ENCODE data around the gene LY86.
A peak's percentile ranks its signal among the peaks of the same experiment; 100 is the strongest.
"Not testable (repeated sequence)": the region's sequence is repeated elsewhere in the genome, so short reads cannot be mapped to it uniquely, and the experiment has no call there.

LY86 gene

DNA sequence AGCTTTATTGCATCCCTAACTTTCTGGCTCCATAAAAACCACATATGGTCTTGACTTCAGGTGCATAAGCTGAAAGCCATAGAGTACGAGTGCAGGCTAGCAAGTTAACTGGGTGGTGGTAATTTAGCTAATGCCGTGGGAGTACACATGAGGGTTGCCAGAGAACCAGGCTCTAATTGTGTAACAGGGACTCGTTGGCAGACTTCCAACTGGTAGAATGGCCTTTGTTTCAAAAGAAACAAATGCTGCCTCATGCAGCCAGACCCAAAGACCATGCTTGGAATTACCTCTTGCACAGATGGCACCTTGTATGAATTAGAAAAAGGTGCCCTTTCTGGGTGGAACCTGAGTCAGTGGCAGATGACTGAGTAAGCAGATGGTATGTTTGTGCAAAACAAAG lies 73.2 kb downstream of the LY86 start:
- Histone ChIP-seq H3K36me3 (ENCODE audit: control insufficient read depth, insufficient read depth, low read length) (no peaks in the 10 kb centered on the region), H3K9me3 (ENCODE audit: control insufficient read depth, insufficient read depth, low read length) (no peaks in the 10 kb centered on the region), H3K4me1 (ENCODE audit: control insufficient read depth, insufficient read depth, low read length) (no peaks in the 10 kb centered on the region), H3K4me3 (ENCODE audit: low read length) (no peak overlapping the region), H3K27me3 (ENCODE audit: control insufficient read depth, insufficient read depth, low read length) (no peaks in the 10 kb centered on the region), H3K27ac (ENCODE audit: low read length) (no peak overlapping the region)
- WGBS (ENCODE audit: insufficient coverage, insufficient read length) = no CpG with 5 or more reads among the region's 3 CpGs
- DNase-seq (ENCODE audit: low read depth, low spot score) = no peak

- DNase-seq (ENCODE audit: low read depth, low spot score) = no peak
- Histone ChIP-seq H3K27me3 (ENCODE audit: control insufficient read depth, insufficient read depth, low read length) (no peaks in the 10 kb centered on the region), H3K4me3 (ENCODE audit: low read length) (no peak overlapping the region), H3K9me3 (ENCODE audit: control insufficient read depth, insufficient read depth, low read length) (no peaks in the 10 kb centered on the region), H3K36me3 (ENCODE audit: control insufficient read depth, insufficient read depth, low read length) (no peaks in the 10 kb centered on the region), H3K4me1 (ENCODE audit: control insufficient read depth, insufficient read depth, low read length) (no peaks in the 10 kb centered on the region), H3K27ac (ENCODE audit: low read length) (no peak overlapping the region)
- WGBS (ENCODE audit: insufficient coverage, insufficient read length) = no CpG with 5 or more reads among the region's 10 CpGs
Observed at GRCh38 chr6:6663421-6664135, 75.1 kb downstream of the LY86 start.

- DNase-seq (ENCODE audit: low read depth, low spot score) = no peak
Observed at GRCh38 chr6:6665555-6666243, 77.2 kb downstream of the LY86 start.

GRCh38 chr6:6670150-6670549 lies 81.6 kb downstream of the LY86 start:
- not testable (repeated sequence) for H3K4me1 ChIP-seq (ENCODE audit: control insufficient read depth, insufficient read depth, low read length); DNase-seq (ENCODE audit: low read depth, low spot score); H3K27ac ChIP-seq (ENCODE audit: low read length); H3K27me3 ChIP-seq (ENCODE audit: control insufficient read depth, insufficient read depth, low read length); H3K4me3 ChIP-seq (ENCODE audit: low read length); H3K36me3 ChIP-seq (ENCODE audit: control insufficient read depth, insufficient read depth, low read length); H3K9me3 ChIP-seq (ENCODE audit: control insufficient read depth, insufficient read depth, low read length)
- WGBS (ENCODE audit: insufficient coverage, insufficient read length) = no CpG with 5 or more reads among the region's 3 CpGs

More at GRCh38 chr6:6665555-6666243, 77.2 kb downstream of the LY86 start:
- Histone ChIP-seq H3K4me1 (ENCODE audit: control insufficient read depth, insufficient read depth, low read length) (no peaks in the 10 kb centered on the region), H3K4me3 (ENCODE audit: low read length) (no peak overlapping the region), H3K9me3 (ENCODE audit: control insufficient read depth, insufficient read depth, low read length) (no peaks in the 10 kb centered on the region), H3K27me3 (ENCODE audit: control insufficient read depth, insufficient read depth, low read length) (no peaks in the 10 kb centered on the region), H3K36me3 (ENCODE audit: control insufficient read depth, insufficient read depth, low read length) (no peaks in the 10 kb centered on the region), H3K27ac (ENCODE audit: low read length) (no peak overlapping the region)
- no CpG with 5 or more reads among the region's 11 CpGs for WGBS (ENCODE audit: insufficient coverage, insufficient read length)

DNA sequence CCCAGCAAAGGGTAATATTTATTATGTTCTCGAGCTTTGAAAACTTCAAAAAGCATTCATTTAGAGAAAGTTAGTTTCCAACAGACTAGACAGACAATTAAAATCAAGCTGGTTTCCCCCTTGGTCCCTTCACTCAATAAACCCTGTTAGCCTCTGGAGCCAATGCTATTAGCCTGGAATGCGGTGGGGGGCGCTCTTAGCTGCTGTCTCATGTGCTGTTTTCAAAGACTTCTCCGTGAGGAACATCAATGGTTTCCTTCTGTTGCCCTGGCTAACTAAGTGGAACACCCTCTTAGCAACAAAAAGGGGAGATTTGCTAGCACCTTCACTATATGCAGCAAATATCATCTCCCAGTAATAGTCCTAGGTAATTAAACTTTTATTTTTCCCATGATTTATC lies 86.4 kb downstream of the LY86 start:
- Histone ChIP-seq H3K4me3 (ENCODE audit: low read length) (no peak overlapping the region), H3K9me3 (ENCODE audit: control insufficient read depth, insufficient read depth, low read length) (no peaks in the 10 kb centered on the region), H3K27me3 (ENCODE audit: control insufficient read depth, insufficient read depth, low read length) (no peaks in the 10 kb centered on the region), H3K27ac (ENCODE audit: low read length) (no peak overlapping the region), H3K36me3 (ENCODE audit: control insufficient read depth, insufficient read depth, low read length) (no peaks in the 10 kb centered on the region), H3K4me1 (ENCODE audit: control insufficient read depth, insufficient read depth, low read length) (peaks cover 7% of the 10 kb centered on the region)
- WGBS (ENCODE audit: insufficient coverage, insufficient read length) = no CpG with 5 or more reads among the region's 4 CpGs
- DNase-seq (ENCODE audit: low read depth, low spot score) = no peak

DNA sequence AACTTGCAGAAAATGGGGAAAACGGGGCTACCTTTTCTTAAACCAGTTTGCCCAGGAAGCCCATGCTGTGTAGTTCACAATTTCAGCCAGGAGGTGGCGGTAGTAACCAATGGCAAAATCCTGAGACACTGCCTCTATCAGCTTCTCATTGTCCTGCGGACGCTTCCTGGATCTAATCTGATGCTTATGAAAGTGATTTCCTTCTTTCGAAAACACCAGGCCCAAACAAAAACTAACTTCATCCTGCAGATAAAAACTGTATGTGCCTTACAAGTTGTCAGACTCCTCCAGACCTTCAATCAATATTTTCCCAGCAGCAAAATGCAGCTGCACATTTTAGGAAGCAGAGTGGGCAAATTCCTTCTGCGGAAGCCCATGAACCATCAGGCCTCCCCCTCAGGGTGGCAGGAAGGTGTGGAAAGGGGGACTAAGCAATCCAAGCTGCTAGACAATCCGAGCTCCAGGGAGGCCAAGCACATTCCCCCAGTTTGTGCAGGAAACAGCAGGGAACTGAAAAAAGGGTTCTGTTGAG lies 88.5 kb downstream of the LY86 start:
- Histone ChIP-seq H3K4me3 (ENCODE audit: low read length) (no peak overlapping the region), H3K9me3 (ENCODE audit: control insufficient read depth, insufficient read depth, low read length) (no peaks in the 10 kb centered on the region), H3K27ac (ENCODE audit: low read length) (no peak overlapping the region), H3K36me3 (ENCODE audit: control insufficient read depth, insufficient read depth, low read length) (no peaks in the 10 kb centered on the region), H3K4me1 (ENCODE audit: control insufficient read depth, insufficient read depth, low read length) (peaks cover 7% of the 10 kb centered on the region), H3K27me3 (ENCODE audit: control insufficient read depth, insufficient read depth, low read length) (no peaks in the 10 kb centered on the region)
- WGBS (ENCODE audit: insufficient coverage, insufficient read length) = no CpG with 5 or more reads among the region's 7 CpGs
- peak; percentile 81 for DNase-seq (ENCODE audit: low read depth, low spot score)

- no peaks in the 10 kb centered on the region for H3K9me3 ChIP-seq (ENCODE audit: control insufficient read depth, insufficient read depth, low read length)
- no peaks in the 10 kb centered on the region for H3K27me3 ChIP-seq (ENCODE audit: control insufficient read depth, insufficient read depth, low read length)
- no CpG with 5 or more reads among the region's 12 CpGs for WGBS (ENCODE audit: insufficient coverage, insufficient read length)
- DNase-seq (ENCODE audit: low read depth, low spot score) = no peak
- no peak overlapping the region for H3K27ac ChIP-seq (ENCODE audit: low read length)
- no peaks in the 10 kb centered on the region for H3K36me3 ChIP-seq (ENCODE audit: control insufficient read depth, insufficient read depth, low read length)
- H3K4me3 ChIP-seq (ENCODE audit: low read length) = no peak overlapping the region
- H3K4me1 ChIP-seq (ENCODE audit: control insufficient read depth, insufficient read depth, low read length) = peaks cover 7% of the 10 kb centered on the region
Observed at GRCh38 chr6:6678185-6678671, 89.7 kb downstream of the LY86 start.

DNA sequence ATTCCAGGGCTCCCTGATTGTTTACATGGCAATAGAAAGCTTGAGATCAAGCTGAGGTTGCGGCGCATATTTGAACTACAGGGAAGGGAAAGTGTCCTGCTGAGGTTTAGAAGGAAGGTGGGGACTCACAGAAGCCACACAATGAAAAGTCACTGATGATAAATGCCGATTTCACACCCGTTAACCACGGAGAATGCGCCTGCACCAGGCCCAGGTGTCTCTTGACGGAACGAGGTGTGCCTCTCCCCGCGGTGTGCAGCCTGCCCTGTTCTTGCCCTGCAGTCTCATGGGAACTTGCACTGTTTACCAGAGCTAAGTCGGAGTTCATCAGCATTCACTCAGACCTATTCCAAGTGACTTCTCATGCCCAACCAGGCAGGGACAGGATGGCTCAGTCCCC lies 90.3 kb downstream of the LY86 start:
- no peak for DNase-seq (ENCODE audit: low read depth, low spot score)
- Histone ChIP-seq H3K27me3 (ENCODE audit: control insufficient read depth, insufficient read depth, low read length) (no peaks in the 10 kb centered on the region), H3K9me3 (ENCODE audit: control insufficient read depth, insufficient read depth, low read length) (no peaks in the 10 kb centered on the region), H3K4me3 (ENCODE audit: low read length) (no peak overlapping the region), H3K36me3 (ENCODE audit: control insufficient read depth, insufficient read depth, low read length) (no peaks in the 10 kb centered on the region), H3K27ac (ENCODE audit: low read length) (no peak overlapping the region), H3K4me1 (ENCODE audit: control insufficient read depth, insufficient read depth, low read length) (peaks cover 7% of the 10 kb centered on the region)
- WGBS (ENCODE audit: insufficient coverage, insufficient read length) = no CpG with 5 or more reads among the region's 11 CpGs

GRCh38 chr6:6679633-6680032 lies 91.1 kb downstream of the LY86 start:
- no peaks in the 10 kb centered on the region for H3K27me3 ChIP-seq (ENCODE audit: control insufficient read depth, insufficient read depth, low read length)
- H3K27ac ChIP-seq (ENCODE audit: low read length) = no peak overlapping the region
- H3K4me3 ChIP-seq (ENCODE audit: low read length) = no peak overlapping the region
- H3K36me3 ChIP-seq (ENCODE audit: control insufficient read depth, insufficient read depth, low read length) = no peaks in the 10 kb centered on the region
- no peak for DNase-seq (ENCODE audit: low read depth, low spot score)
- no peaks in the 10 kb centered on the region for H3K9me3 ChIP-seq (ENCODE audit: control insufficient read depth, insufficient read depth, low read length)
- H3K4me1 ChIP-seq (ENCODE audit: control insufficient read depth, insufficient read depth, low read length) = peaks cover 7% of the 10 kb centered on the region
- no CpG with 5 or more reads among the region's 5 CpGs for WGBS (ENCODE audit: insufficient coverage, insufficient read length)

DNA sequence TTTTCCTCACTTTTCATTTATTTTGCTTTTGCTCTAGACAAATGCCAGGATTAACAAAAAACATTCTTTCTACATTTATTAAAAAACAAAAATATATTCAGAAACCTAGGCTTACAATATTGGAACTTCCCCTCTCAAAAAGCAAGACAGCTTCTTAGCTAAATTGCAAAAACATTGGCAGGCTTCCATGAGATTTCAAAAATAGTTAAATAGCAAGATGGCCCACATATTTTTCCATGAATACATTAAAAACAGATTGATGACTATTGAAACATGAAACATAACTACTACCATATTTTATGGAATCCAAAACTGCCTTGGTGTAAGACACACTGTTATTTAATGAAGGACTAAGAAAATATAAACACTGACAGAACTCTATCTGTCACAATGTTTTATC lies 92.0 kb downstream of the LY86 start:
- no peaks in the 10 kb centered on the region for H3K9me3 ChIP-seq (ENCODE audit: control insufficient read depth, insufficient read depth, low read length)
- no peak for DNase-seq (ENCODE audit: low read depth, low spot score)
- no peak overlapping the region for H3K27ac ChIP-seq (ENCODE audit: low read length)
- no peaks in the 10 kb centered on the region for H3K36me3 ChIP-seq (ENCODE audit: control insufficient read depth, insufficient read depth, low read length)
- H3K27me3 ChIP-seq (ENCODE audit: control insufficient read depth, insufficient read depth, low read length) = no peaks in the 10 kb centered on the region
- no peak overlapping the region for H3K4me3 ChIP-seq (ENCODE audit: low read length)
- H3K4me1 ChIP-seq (ENCODE audit: control insufficient read depth, insufficient read depth, low read length) = peaks cover 7% of the 10 kb centered on the region

Data from iPS DF 6.9 (cell line).